GM12864 (cell line): ENCODE results near the gene RFX2.

Experiments used
- DNase-seq: peaks from one replicate; pipeline ENCODE4 v3.0.0-alpha.2; 2011; ENCODE audit warnings: low read depth
- H3K4me3 ChIP-seq: 2 replicates; pipeline ENCODE4 v1.5.1; 2011; ENCODE audit warnings: mild to moderate bottlenecking, low read depth, low read length, control low read depth
- CTCF ChIP-seq: IDR thresholded peaks from 2 replicates; pipeline ENCODE4 v1.5.1; 2011; ENCODE audit warnings: low read depth, mild to moderate bottlenecking, moderate library complexity, low read length, control low read depth, inconsistent platforms; ENCODE audit errors: missing control alignments

Gene RFX2

GRCh38 chr19:6070720-6071485 lies 39.4 kb downstream of the RFX2 start:
- no peak overlapping the region for H3K4me3 ChIP-seq
- DNase-seq, result no peak
- TF ChIP-seq CTCF, result no peak

- no peak overlapping the region for H3K4me3 ChIP-seq
- DNase-seq, result no peak
- TF ChIP-seq CTCF, result no peak
Measured at GRCh38 chr19:6070207-6070681, 40.1 kb downstream of the RFX2 start.

- H3K4me3 ChIP-seq, result no peak overlapping the region
- no peak for DNase-seq
Measured at GRCh38 chr19:6069268-6069791, 41.0 kb downstream of the RFX2 start.

GRCh38 chr19:6068711-6069110 lies 41.6 kb downstream of the RFX2 start:
- TF ChIP-seq CTCF, result no peak
- no peak for DNase-seq

More at GRCh38 chr19:6069268-6069791, 41.0 kb downstream of the RFX2 start:
- TF ChIP-seq CTCF, result no peak

GRCh38 chr19:6067975-6068374 lies 42.3 kb downstream of the RFX2 start:
- no peak overlapping the region for H3K4me3 ChIP-seq
- no peak for TF ChIP-seq CTCF
- DNase-seq, result no peak

More at GRCh38 chr19:6068711-6069110, 41.6 kb downstream of the RFX2 start:
- H3K4me3 ChIP-seq, result no peak overlapping the region

GRCh38 chr19:6066661-6067646 lies 43.3 kb downstream of the RFX2 start:
- TF ChIP-seq CTCF, result no peak
- no peak overlapping the region for H3K4me3 ChIP-seq
- DNase-seq, result no peak
